HG02610 (cell line): ENCODE data around the gene ZNF532.
"Not testable (repeated sequence)": the region's sequence is repeated elsewhere in the genome, so short reads cannot be mapped to it uniquely, and the experiment has no call there.

Experiments used
- ATAC-seq: cut with Tn5 transposase; IDR thresholded peaks from one replicate; pipeline ENCODE4 v1.9.1; 2021; ENCODE audit warnings: mild to moderate bottlenecking, moderate library complexity; ENCODE audit not compliant: unreplicated experiment

The ZNF532 gene

GRCh38 chr18:59001721-59002120 lies 137.0 kb downstream of the ZNF532 start:
- ATAC-seq = no peak

GRCh38 chr18:59002974-59003594 lies 138.4 kb downstream of the ZNF532 start:
- ATAC-seq = no peak

GRCh38 chr18:59005262-59005661 lies 140.6 kb downstream of the ZNF532 start:
- ATAC-seq = no peak

- ATAC-seq = no peak
Measured at GRCh38 chr18:59006461-59007067, 141.9 kb downstream of the ZNF532 start.

GRCh38 chr18:59008302-59008974 lies 143.8 kb downstream of the ZNF532 start:
- ATAC-seq = no peak

GRCh38 chr18:59009846-59010245 lies 145.2 kb downstream of the ZNF532 start:
- no peak for ATAC-seq

- ATAC-seq = no peak
Measured at GRCh38 chr18:59011289-59011688, 146.6 kb downstream of the ZNF532 start.

GRCh38 chr18:59011786-59012185 lies 147.1 kb downstream of the ZNF532 start:
- no peak for ATAC-seq

GRCh38 chr18:59012815-59013705 lies 148.4 kb downstream of the ZNF532 start:
- ATAC-seq = no peak

GRCh38 chr18:59013744-59014143 lies 149.1 kb downstream of the ZNF532 start:
- ATAC-seq = no peak

GRCh38 chr18:59015531-59016152 lies 151.0 kb downstream of the ZNF532 start:
- no peak for ATAC-seq

- ATAC-seq = no peak
Measured at GRCh38 chr18:59021500-59021899, 156.8 kb downstream of the ZNF532 start.

GRCh38 chr18:59022167-59022945 lies 157.7 kb downstream of the ZNF532 start:
- no peak for ATAC-seq

- no peak for ATAC-seq
Measured at GRCh38 chr18:59024829-59025228, 160.2 kb downstream of the ZNF532 start.

- ATAC-seq = not testable (repeated sequence)
Measured at GRCh38 chr18:59025532-59025931, 160.9 kb downstream of the ZNF532 start.

GRCh38 chr18:59026364-59026763 lies 161.7 kb downstream of the ZNF532 start:
- ATAC-seq = no peak

GRCh38 chr18:59026831-59027410 lies 162.2 kb downstream of the ZNF532 start:
- no peak for ATAC-seq

- no peak for ATAC-seq
Measured at GRCh38 chr18:59029663-59030429, 165.2 kb downstream of the ZNF532 start.

- ATAC-seq = no peak
Measured at GRCh38 chr18:59032308-59032707, 167.6 kb downstream of the ZNF532 start.
